Cardiac muscle cell (in vitro differentiated cells and primary cell): ENCODE measurements around the gene PTTG1IP2. TPM values are rescaled to one million over a fixed set of nuclear protein-coding genes. Genes with fewer than 3 reads are reported as not detected.
A peak's percentile ranks its signal among the peaks of the same experiment; 100 is the strongest.

Experiments used
- DNase-seq, 2 donors: peaks; one replicate each; pipeline versions ENCODE4 v3.0.0 to v3.0.0-alpha.2; 2010 to 2017; ENCODE audit warnings: low read depth in 1 of 2, low spot score in 1 of 2
- H3K27ac ChIP-seq: fragments of 200-600 bp; sonication (generic); 2 replicates; pipeline ENCODE4 v1.5.1; 2016
- H3K27me3 ChIP-seq: fragments of 200-600 bp; sonication (generic); 2 replicates; pipeline ENCODE4 v1.6.0; 2016; ENCODE audit warnings: control low read depth
- H3K36me3 ChIP-seq: fragments of 200-600 bp; sonication (generic); 2 replicates; pipeline ENCODE4 v1.5.1; 2016; ENCODE audit warnings: control low read depth
- H3K4me1 ChIP-seq: fragments of 200-600 bp; sonication (generic); 2 replicates; pipeline ENCODE4 v1.8.1; 2017; ENCODE audit warnings: low read depth, mild to moderate bottlenecking, mixed run types
- H3K4me3 ChIP-seq: fragments of 200-600 bp; sonication (generic); 2 replicates; pipeline ENCODE4 v1.5.1; 2016; ENCODE audit warnings: mild to moderate bottlenecking
- H3K9me3 ChIP-seq: fragments of 200-600 bp; sonication (generic); 2 replicates; pipeline ENCODE4 v1.5.1; 2017; ENCODE audit warnings: low read depth, mild to moderate bottlenecking, control low read depth
- polyA plus RNA-seq: library from polyadenylated mRNA; unstranded; fragments of >200 nt; fragmentation: Nextera tagmentation; extraction: Ambion mirVana; gene quantifications from 2 replicates; pipeline ENCODE4 v1.2.1, GENCODE V29; 2016
- total RNA-seq: library from RNA; depleted of rRNA; stranded (reverse); fragments of >200 nt; gene quantifications from 2 replicates; pipeline ENCODE4 v1.2.3, GENCODE V29; 2016
- TF ChIP-seq, protein P1 (sequence below): IDR thresholded peaks from 2 replicates; pipeline ENCODE4 v1.5.1; 2012; ENCODE audit warnings: low read depth, mild to moderate bottlenecking, low read length

PTTG1IP2 gene
- total and polyA plus RNA-seq, 2 experiments from 2014 or later = not detected

- Histone ChIP-seq H3K27me3 (no peaks in the 10 kb centered on the region), H3K9me3 (no peaks in the 10 kb centered on the region), H3K4me3 (no peak overlapping the region), H3K36me3 (no peaks in the 10 kb centered on the region), H3K27ac (no peak overlapping the region), H3K4me1 (no peaks in the 10 kb centered on the region)
- TF ChIP-seq, protein P1, sequence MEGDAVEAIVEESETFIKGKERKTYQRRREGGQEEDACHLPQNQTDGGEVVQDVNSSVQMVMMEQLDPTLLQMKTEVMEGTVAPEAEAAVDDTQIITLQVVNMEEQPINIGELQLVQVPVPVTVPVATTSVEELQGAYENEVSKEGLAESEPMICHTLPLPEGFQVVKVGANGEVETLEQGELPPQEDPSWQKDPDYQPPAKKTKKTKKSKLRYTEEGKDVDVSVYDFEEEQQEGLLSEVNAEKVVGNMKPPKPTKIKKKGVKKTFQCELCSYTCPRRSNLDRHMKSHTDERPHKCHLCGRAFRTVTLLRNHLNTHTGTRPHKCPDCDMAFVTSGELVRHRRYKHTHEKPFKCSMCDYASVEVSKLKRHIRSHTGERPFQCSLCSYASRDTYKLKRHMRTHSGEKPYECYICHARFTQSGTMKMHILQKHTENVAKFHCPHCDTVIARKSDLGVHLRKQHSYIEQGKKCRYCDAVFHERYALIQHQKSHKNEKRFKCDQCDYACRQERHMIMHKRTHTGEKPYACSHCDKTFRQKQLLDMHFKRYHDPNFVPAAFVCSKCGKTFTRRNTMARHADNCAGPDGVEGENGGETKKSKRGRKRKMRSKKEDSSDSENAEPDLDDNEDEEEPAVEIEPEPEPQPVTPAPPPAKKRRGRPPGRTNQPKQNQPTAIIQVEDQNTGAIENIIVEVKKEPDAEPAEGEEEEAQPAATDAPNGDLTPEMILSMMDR = no peak
- DNase-seq = no peak
Measured at GRCh38 chr7:90538405-90538804, 69.0 kb downstream of the PTTG1IP2 start.

GRCh38 chr7:90540406-90540805 lies 71.0 kb downstream of the PTTG1IP2 start:
- no peaks in the 10 kb centered on the region for H3K4me1 ChIP-seq
- H3K4me3 ChIP-seq = no peak overlapping the region
- no peak for DNase-seq
- no peaks in the 10 kb centered on the region for H3K9me3 ChIP-seq
- H3K27ac ChIP-seq = no peak overlapping the region
- no peaks in the 10 kb centered on the region for H3K27me3 ChIP-seq
- TF ChIP-seq, protein P1 = no peak
- H3K36me3 ChIP-seq = no peaks in the 10 kb centered on the region

DNA sequence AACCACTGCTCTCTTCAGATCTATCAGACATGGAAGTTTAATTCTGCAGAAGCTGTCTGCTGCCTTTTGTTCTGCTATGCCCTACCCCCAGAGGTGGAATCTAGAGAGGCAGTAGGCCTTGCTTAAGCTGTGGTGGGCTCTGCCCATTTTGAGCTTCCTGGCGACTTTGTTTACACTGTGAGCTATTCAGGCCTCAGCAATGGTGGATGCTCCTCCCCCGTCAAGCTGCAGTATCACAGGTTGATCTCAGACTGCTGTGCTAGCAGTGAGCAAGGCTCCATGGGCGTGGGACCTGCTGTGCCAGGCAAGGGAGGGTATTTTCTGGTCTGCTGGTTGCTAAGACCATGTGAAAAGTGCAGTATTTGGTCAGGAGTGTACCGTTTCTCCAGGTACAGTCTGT lies 81.6 kb downstream of the PTTG1IP2 start:
- no peaks in the 10 kb centered on the region for H3K9me3 ChIP-seq
- no peak overlapping the region for H3K27ac ChIP-seq
- no peaks in the 10 kb centered on the region for H3K36me3 ChIP-seq
- DNase-seq = no peak
- H3K4me1 ChIP-seq = no peaks in the 10 kb centered on the region
- TF ChIP-seq, protein P1 = no peak
- no peak overlapping the region for H3K4me3 ChIP-seq
- no peaks in the 10 kb centered on the region for H3K27me3 ChIP-seq

- Histone ChIP-seq H3K4me3 (no peak overlapping the region), H3K27ac (no peak overlapping the region), H3K27me3 (no peaks in the 10 kb centered on the region), H3K36me3 (no peaks in the 10 kb centered on the region), H3K4me1 (no peaks in the 10 kb centered on the region), H3K9me3 (no peaks in the 10 kb centered on the region)
- peak in 1 of 2 donors; percentile 45 for DNase-seq
- TF ChIP-seq, protein P1 = peak; percentile 29
Measured at GRCh38 chr7:90552521-90552920, 83.1 kb downstream of the PTTG1IP2 start.

GRCh38 chr7:90560730-90561129 lies 91.3 kb downstream of the PTTG1IP2 start:
- Histone ChIP-seq H3K4me1 (no peaks in the 10 kb centered on the region), H3K36me3 (no peaks in the 10 kb centered on the region), H3K9me3 (no peaks in the 10 kb centered on the region), H3K4me3 (no peak overlapping the region), H3K27me3 (no peaks in the 10 kb centered on the region), H3K27ac (no peak overlapping the region)
- TF ChIP-seq, protein P1 = no peak
- peak in 1 of 2 donors; percentile 73 for DNase-seq

Other genes starting within 250 kb of the PTTG1IP2 start
- gene CFAP69, start 224.5 kb upstream of the PTTG1IP2 start, total RNA-seq = 4.3 and 19.2 TPM in 2 replicates
- gene CFAP69, start 224.5 kb upstream of the PTTG1IP2 start, polyA plus RNA-seq = 2.5 and 3.9 TPM in 2 replicates
- gene FAM237B, start 148.3 kb upstream of the PTTG1IP2 start, total RNA-seq = not detected in 2 replicates
- not detected in 2 replicates for gene FAM237B, start 148.3 kb upstream of the PTTG1IP2 start, polyA plus RNA-seq
- gene GTPBP10, start 122.9 kb upstream of the PTTG1IP2 start, total RNA-seq = 5.4 and 5.5 TPM in 2 replicates
- 11.2 and 12.7 TPM in 2 replicates for gene GTPBP10, start 122.9 kb upstream of the PTTG1IP2 start, polyA plus RNA-seq
- 24.6 and 25.8 TPM in 2 replicates for gene CLDN12, start 66.2 kb upstream of the PTTG1IP2 start, total RNA-seq
- gene CLDN12, start 66.2 kb upstream of the PTTG1IP2 start, polyA plus RNA-seq = 23.7 and 31.8 TPM in 2 replicates
- gene CDK14, start 126.7 kb downstream of the PTTG1IP2 start, total RNA-seq = 20.6 and 22.5 TPM in 2 replicates
- gene CDK14, start 126.7 kb downstream of the PTTG1IP2 start, polyA plus RNA-seq = 23.1 and 27.9 TPM in 2 replicates